ENCODE measurements around the gene FBXW12. TPM values are rescaled to one million over a fixed set of nuclear protein-coding genes. Genes with fewer than 3 reads are reported as not detected.

The FBXW12 gene
- polyA plus RNA-seq, 1 experiment = not detected

- no peak for DNase-seq (ENCODE audit: low read depth, low spot score)
- no peaks in the 10 kb centered on the region for H3K9me3 ChIP-seq (ENCODE audit: control insufficient read depth, insufficient read depth, low read length)
- no peak overlapping the region for H3K27ac ChIP-seq (ENCODE audit: low read depth, low read length)
- POLR2A ChIA-PET = no interaction called here
- H3K4me3 ChIP-seq (ENCODE audit: low read depth, low read length) = no peak overlapping the region
- TF ChIP-seq CTCF (IDR thresholded peaks at IDR 0.05; ENCODE audit: low read depth, low read length) = no peak
- no peaks in the 10 kb centered on the region for H3K27me3 ChIP-seq (ENCODE audit: control insufficient read depth, insufficient read depth, low read length)
- CTCF ChIA-PET = interaction anchor here (1.5 to 1.9 kb wide), 2 partner anchors 12 to 23 kb away, joined by 7 to 8 read pairs; no protein-coding TSS in a partner anchor
These were observed 40.5 kb downstream of the FBXW12 start for GRCh38 chr3:48412375-48413001.

GRCh38 chr3:48413086-48413485 is 41.1 kb downstream of the FBXW12 start:
- no peaks in the 10 kb centered on the region for H3K9me3 ChIP-seq (ENCODE audit: control insufficient read depth, insufficient read depth, low read length)
- ChIA-PET POLR2A (no interaction called here), CTCF (interaction anchor here (1.5 to 1.9 kb wide), 2 partner anchors 12 to 23 kb away, joined by 7 to 8 read pairs; no protein-coding TSS in a partner anchor)
- DNase-seq (ENCODE audit: low read depth, low spot score) = no peak
- no peak overlapping the region for H3K27ac ChIP-seq (ENCODE audit: low read depth, low read length)
- no peak for TF ChIP-seq CTCF (IDR thresholded peaks at IDR 0.05; ENCODE audit: low read depth, low read length)
- no peaks in the 10 kb centered on the region for H3K27me3 ChIP-seq (ENCODE audit: control insufficient read depth, insufficient read depth, low read length)
- no peak overlapping the region for H3K4me3 ChIP-seq (ENCODE audit: low read depth, low read length)

- no peaks in the 10 kb centered on the region for H3K27me3 ChIP-seq (ENCODE audit: control insufficient read depth, insufficient read depth, low read length)
- no peaks in the 10 kb centered on the region for H3K9me3 ChIP-seq (ENCODE audit: control insufficient read depth, insufficient read depth, low read length)
- H3K4me3 ChIP-seq (ENCODE audit: low read depth, low read length) = no peak overlapping the region
- CTCF ChIA-PET = interaction anchor here (1.9 kb wide), 1 partner anchor 13 kb away, joined by 8 read pairs; no protein-coding TSS in a partner anchor
- H3K27ac ChIP-seq (ENCODE audit: low read depth, low read length) = no peak overlapping the region
- POLR2A ChIA-PET = no interaction called here
- TF ChIP-seq CTCF (IDR thresholded peaks at IDR 0.05; ENCODE audit: low read depth, low read length) = no peak
- no peak for DNase-seq (ENCODE audit: low read depth, low spot score)
These were observed 41.6 kb downstream of the FBXW12 start for GRCh38 chr3:48413611-48414010.

- H3K27me3 ChIP-seq (ENCODE audit: control insufficient read depth, insufficient read depth, low read length) = no peaks in the 10 kb centered on the region
- no peak for DNase-seq (ENCODE audit: low read depth, low spot score)
- no peak overlapping the region for H3K27ac ChIP-seq (ENCODE audit: low read depth, low read length)
- ChIA-PET POLR2A (no interaction called here), CTCF (interaction anchor here (1.6 to 5.8 kb wide), 2 partner anchors 14 to 21 kb away, joined by 7 to 38 read pairs; no protein-coding TSS in a partner anchor)
- no peak for TF ChIP-seq CTCF (IDR thresholded peaks at IDR 0.05; ENCODE audit: low read depth, low read length)
- no peaks in the 10 kb centered on the region for H3K9me3 ChIP-seq (ENCODE audit: control insufficient read depth, insufficient read depth, low read length)
- H3K4me3 ChIP-seq (ENCODE audit: low read depth, low read length) = no peak overlapping the region
These were observed 42.6 kb downstream of the FBXW12 start for GRCh38 chr3:48414376-48415250.

All from AG04450 (cell line).